Measurements from ENCODE around the gene TMTC4.
A peak's percentile ranks its signal among the peaks of the same experiment; 100 is the strongest.
"Not testable (repeated sequence)": the region's sequence is repeated elsewhere in the genome, so short reads cannot be mapped to it uniquely, and the experiment has no call there.

TMTC4 gene

GRCh38 chr13:100580045-100580444 lies 94.5 kb downstream of the TMTC4 start:
- no peak for DNase-seq

GRCh38 chr13:100577239-100577638 lies 97.4 kb downstream of the TMTC4 start:
- DNase-seq: not testable (repeated sequence)

GRCh38 chr13:100573121-100573520 lies 101.5 kb downstream of the TMTC4 start:
- DNase-seq: peak; percentile 65 to 72

- no peak for DNase-seq
Observed at GRCh38 chr13:100566543-100566942, 108.1 kb downstream of the TMTC4 start.

GRCh38 chr13:100565286-100565685 lies 109.3 kb downstream of the TMTC4 start:
- no peak for DNase-seq

- no peak for DNase-seq
Observed at GRCh38 chr13:100564444-100565223, 110.0 kb downstream of the TMTC4 start.

GRCh38 chr13:100563779-100564178 lies 110.8 kb downstream of the TMTC4 start:
- no peak for DNase-seq

GRCh38 chr13:100561599-100562204 lies 112.9 kb downstream of the TMTC4 start:
- DNase-seq: no peak

GRCh38 chr13:100561158-100561499 lies 113.5 kb downstream of the TMTC4 start:
- DNase-seq: no peak

GRCh38 chr13:100560498-100561157 lies 114.0 kb downstream of the TMTC4 start:
- DNase-seq: no peak

GRCh38 chr13:100559886-100560285 lies 114.7 kb downstream of the TMTC4 start:
- no peak for DNase-seq

Data from stimulated activated CD4-positive, alpha-beta T cell treated with anti-CD3 and anti-CD28 coated beads, Interleukin-4, amount 100 ng/mL, for 4 hours (primary cell).